Mucosa of rectum (tissue), 2 donors: ENCODE results near the gene GRIN2A.

ENCODE experiments used
- H3K27ac ChIP-seq, 2 donors: one replicate each; pipeline ENCODE4 v1.7.0; 2013; ENCODE audit warnings: inconsistent platforms in 2 of 2, low read depth in 2 of 2, low read length in 2 of 2
- H3K27me3 ChIP-seq, 2 donors: one replicate each; pipeline ENCODE4 v1.7.0; 2013; ENCODE audit warnings: low read length in 2 of 2; ENCODE audit not compliant: control insufficient read depth in 2 of 2, insufficient read depth in 2 of 2
- H3K36me3 ChIP-seq, 2 donors: one replicate each; pipeline ENCODE4 v1.7.0; 2013; ENCODE audit warnings: low read length in 2 of 2; ENCODE audit not compliant: control insufficient read depth in 2 of 2, insufficient read depth in 2 of 2
- H3K4me1 ChIP-seq, 2 donors: one replicate each; pipeline ENCODE4 v1.7.0; 2013; ENCODE audit warnings: low read length in 2 of 2, mild to moderate bottlenecking in 1 of 2; ENCODE audit not compliant: control insufficient read depth in 2 of 2, insufficient read depth in 2 of 2
- H3K4me3 ChIP-seq, 2 donors: one replicate each; pipeline ENCODE4 v1.7.0; 2013; ENCODE audit warnings: low read length in 2 of 2
- H3K9ac ChIP-seq, 2 donors: one replicate each; pipeline ENCODE4 v1.7.0; 2013; ENCODE audit warnings: low read length in 2 of 2, low read depth in 1 of 2, mild to moderate bottlenecking in 1 of 2
- H3K9me3 ChIP-seq, 2 donors: one replicate each; pipeline ENCODE4 v1.7.0; 2013; ENCODE audit warnings: low read length in 2 of 2; ENCODE audit not compliant: control insufficient read depth in 2 of 2
- donor health status: healthy.
- donor health status: Normal muscosa, but diverticular disease.

GRIN2A gene

DNA sequence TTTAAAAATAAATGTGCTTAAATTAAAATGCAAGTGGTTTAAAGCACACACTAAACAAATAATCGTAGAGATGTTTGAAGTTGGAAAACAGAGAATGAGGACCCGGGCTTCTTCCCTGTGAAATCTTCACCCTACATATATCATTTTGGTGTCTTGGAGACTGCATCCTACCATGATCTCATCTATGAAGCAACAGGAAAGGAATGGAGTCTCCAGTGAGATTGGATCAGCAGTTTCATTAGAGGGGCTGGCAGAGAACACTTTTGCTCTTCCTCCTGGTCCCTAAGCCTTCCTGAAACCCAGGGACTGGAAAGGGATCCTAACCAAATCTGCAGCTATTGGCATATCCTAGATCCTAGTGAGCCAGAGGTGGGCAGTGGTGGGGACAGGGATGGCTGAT, 85.0 kb downstream of the GRIN2A start:
- Histone ChIP-seq H3K27me3 (no peaks in the 10 kb centered on the region), H3K4me3 (no peak overlapping the region), H3K9ac (no peak overlapping the region), H3K9me3 (no peaks in the 10 kb centered on the region), H3K27ac (no peak overlapping the region), H3K36me3 (no peaks in the 10 kb centered on the region), H3K4me1 (no peaks in the 10 kb centered on the region)

DNA sequence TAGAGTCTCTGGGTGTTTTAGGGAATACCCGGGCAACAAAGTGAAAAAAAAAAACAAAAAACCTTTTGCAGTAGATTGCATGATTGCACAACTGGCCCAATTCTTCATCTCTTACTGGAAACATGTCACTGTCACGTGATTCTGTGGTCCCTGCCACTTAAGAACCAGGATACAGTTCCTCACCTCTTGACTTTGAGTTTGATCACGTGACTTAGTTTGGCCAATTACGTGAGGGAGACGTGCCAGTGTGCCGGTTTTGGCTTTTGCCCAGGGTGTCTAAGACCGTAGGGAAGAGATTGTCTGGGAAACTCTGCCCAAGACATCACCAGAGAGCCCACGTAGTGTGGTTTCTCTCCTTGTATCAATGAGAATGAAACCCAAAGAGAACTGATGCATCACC, 88.7 kb downstream of the GRIN2A start:
- Histone ChIP-seq H3K27me3 (no peaks in the 10 kb centered on the region), H3K9me3 (no peaks in the 10 kb centered on the region), H3K27ac (no peak overlapping the region), H3K4me3 (no peak overlapping the region), H3K9ac (no peak overlapping the region), H3K4me1 (no peaks in the 10 kb centered on the region), H3K36me3 (no peaks in the 10 kb centered on the region)

DNA sequence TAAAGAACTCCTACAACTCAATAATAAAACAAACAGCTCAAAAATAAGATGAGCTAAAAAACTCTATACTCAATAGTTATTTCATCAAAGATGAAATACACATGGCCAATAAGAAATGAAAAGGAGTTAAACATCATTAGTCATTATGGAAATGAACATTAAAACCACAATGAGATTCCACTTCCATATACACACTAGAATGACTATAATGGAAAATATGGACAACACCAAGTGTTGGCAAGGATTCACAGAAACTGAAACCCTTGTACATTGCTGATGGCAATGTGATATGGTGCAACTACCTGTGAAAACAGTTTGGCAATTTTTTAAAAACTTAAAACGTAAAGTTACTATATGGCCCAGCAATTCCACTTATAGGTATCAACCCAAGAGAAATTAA, 91.4 kb downstream of the GRIN2A start:
- Histone ChIP-seq H3K9me3 (no peaks in the 10 kb centered on the region), H3K4me3 (no peak overlapping the region), H3K27ac (no peak overlapping the region), H3K36me3 (no peaks in the 10 kb centered on the region), H3K27me3 (no peaks in the 10 kb centered on the region), H3K4me1 (no peaks in the 10 kb centered on the region), H3K9ac (no peak overlapping the region)

DNA sequence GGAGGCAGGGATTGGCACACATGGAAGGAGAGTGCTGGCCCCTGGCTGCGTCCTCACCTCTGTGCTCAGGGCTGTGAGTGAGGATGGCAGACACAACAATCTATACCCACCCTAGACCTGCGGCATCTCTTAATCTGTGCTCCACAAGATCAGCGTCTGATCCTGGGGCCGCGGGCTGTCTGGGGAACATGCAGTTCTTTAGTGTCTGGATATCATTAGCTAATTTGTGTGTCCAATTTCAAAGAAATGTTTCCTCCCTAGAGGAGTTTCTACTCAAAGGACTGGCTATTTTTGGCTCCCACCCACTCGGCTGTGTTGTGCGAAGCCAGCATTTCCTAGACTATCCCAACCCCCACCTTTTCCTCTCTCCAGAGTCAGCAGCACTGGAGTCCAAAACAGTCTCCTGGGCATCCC, 93.8 kb downstream of the GRIN2A start:
- Histone ChIP-seq H3K4me1 (no peaks in the 10 kb centered on the region), H3K27me3 (no peaks in the 10 kb centered on the region), H3K4me3 (no peak overlapping the region), H3K36me3 (no peaks in the 10 kb centered on the region), H3K27ac (no peak overlapping the region), H3K9ac (no peak overlapping the region), H3K9me3 (no peaks in the 10 kb centered on the region)

DNA sequence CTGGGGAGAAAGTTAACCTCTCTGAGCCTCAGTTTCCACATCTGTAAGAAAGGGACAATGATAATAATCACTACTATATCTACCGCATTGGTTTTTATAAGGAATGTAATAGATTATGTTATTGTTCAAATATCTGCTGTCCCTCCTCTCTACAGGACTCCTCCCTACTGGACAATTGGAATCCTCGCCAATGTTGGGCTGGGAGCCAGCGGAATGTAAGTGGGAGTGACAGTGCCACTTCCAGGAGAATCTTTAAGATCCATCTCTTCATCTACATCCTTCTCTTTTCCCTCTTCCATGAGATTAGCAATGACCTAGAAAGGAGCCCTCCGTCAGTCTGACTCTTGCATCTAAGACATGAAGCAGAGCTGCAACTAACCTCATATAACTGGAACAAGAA, 95.1 kb downstream of the GRIN2A start:
- no peak overlapping the region for H3K4me3 ChIP-seq
- no peaks in the 10 kb centered on the region for H3K27me3 ChIP-seq
- H3K27ac ChIP-seq, result no peak overlapping the region
- no peaks in the 10 kb centered on the region for H3K9me3 ChIP-seq
- H3K36me3 ChIP-seq, result no peaks in the 10 kb centered on the region
- H3K9ac ChIP-seq, result no peak overlapping the region
- no peaks in the 10 kb centered on the region for H3K4me1 ChIP-seq

DNA sequence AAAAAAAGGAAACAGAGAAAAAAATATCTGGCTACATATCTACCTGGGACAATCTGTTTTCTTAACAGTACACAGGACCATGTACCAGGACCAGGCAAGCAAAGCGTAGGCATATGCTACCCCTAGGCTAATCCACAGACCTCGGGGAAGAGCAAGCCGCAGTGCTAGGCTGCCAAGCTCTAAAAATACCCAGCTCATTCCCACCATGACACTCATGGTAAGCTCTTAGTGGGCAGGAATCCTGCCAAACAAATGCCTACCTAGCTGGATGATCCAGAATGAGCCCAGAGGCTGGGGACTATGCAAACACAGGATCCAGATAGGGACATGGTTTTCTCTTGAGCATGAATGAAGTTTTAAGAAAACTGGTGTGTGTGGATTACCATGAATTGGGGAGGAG, 95.6 kb downstream of the GRIN2A start:
- H3K27me3 ChIP-seq, result no peaks in the 10 kb centered on the region
- H3K27ac ChIP-seq, result no peak overlapping the region
- no peaks in the 10 kb centered on the region for H3K9me3 ChIP-seq
- no peaks in the 10 kb centered on the region for H3K4me1 ChIP-seq
- H3K9ac ChIP-seq, result no peak overlapping the region
- H3K4me3 ChIP-seq, result no peak overlapping the region
- H3K36me3 ChIP-seq, result no peaks in the 10 kb centered on the region

DNA sequence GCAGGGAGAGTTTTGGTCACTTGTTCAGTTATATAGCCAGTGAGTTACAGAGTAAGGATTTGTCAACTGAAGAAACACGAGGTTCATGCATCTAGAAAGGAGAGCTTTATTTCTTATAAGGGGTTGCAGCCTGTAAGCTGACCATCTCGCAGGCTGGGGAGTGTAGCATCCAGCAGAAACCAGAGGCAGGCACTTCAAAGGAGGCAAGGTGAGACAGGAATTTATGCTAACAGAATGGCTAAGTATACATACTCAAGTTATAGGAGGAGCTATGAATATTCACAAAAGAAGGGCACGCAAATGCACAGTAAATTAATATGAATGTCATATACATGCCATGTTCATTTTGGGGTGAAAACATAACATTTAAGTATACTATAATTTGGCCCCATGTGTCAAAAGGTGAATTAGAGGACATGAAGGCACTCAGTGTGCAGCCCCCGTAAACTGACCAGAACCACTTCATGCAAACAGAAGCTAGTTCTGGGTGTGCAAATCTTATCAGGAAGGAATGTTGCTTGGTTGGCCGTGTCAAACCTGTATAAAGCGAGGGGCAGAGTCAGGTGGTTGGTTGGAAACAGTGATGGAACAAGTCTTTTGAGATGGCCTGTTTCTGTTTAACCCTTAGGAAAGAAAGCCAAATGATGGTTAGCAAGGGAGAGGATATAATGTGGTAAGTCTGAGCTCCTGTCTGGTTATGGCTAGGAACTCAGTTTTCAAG, 97.0 kb downstream of the GRIN2A start:
- no peak overlapping the region for H3K4me3 ChIP-seq
- H3K27ac ChIP-seq, result no peak overlapping the region
- no peaks in the 10 kb centered on the region for H3K4me1 ChIP-seq

DNA sequence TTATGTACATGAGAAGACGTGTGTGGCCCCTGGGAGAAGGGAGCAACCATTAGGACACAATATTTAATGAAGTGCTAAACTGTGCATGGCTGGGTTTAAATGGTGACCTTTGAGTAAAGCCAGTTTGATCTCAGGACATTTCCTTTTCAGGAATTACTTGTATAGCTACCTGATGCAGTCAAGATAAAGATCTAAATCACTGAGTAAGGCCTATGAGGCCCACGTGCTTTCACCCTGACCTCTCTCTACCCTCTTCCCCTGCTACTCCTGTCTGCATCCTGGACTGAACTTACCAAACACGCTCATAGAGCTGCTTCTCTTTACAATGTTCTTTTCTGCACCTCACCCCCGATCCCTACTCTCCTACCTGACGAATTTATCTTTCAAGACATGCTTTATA, 98.9 kb downstream of the GRIN2A start:
- Histone ChIP-seq H3K4me1 (no peaks in the 10 kb centered on the region), H3K9me3 (no peaks in the 10 kb centered on the region), H3K9ac (no peak overlapping the region), H3K27me3 (no peaks in the 10 kb centered on the region), H3K27ac (no peak overlapping the region), H3K36me3 (no peaks in the 10 kb centered on the region), H3K4me3 (no peak overlapping the region)

More for the DNA sequence above, 97.0 kb downstream of the GRIN2A start:
- Histone ChIP-seq H3K27me3 (no peaks in the 10 kb centered on the region), H3K9me3 (no peaks in the 10 kb centered on the region), H3K36me3 (no peaks in the 10 kb centered on the region), H3K9ac (no peak overlapping the region)

DNA sequence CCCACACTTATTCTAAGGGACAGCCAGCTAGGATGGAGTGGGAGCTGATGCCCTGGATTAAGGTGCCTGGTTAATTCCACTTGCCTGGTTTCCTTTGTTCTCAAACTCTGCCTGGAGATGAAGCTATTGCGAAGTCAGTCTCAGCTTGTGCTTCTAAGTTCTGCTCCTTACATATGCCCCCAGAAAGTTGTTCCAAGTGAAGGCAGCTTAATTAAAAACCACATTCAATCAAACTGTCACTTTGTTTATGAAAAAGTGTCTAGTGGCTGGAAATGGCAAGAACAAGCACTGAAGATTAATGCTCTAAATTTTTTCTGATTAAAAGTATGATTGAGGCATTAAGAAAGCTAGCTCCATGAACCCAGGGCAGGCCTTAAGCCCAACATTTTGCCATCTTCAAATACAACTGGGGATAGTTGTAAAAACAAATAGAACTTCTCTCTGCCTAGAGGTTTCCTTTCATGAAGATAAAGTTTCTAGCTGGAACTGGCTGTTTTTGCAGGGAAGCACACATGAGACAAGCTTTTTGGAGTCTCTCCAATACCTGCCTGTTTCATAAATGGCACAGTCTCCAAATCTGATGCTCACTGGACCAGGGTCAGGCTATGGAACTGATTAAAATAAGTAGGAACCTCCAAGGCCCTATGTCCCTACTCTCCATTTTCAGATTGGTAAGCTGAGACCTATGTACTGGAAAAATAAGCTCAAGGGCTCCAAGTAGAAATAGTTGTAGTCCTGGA, 100.9 kb downstream of the GRIN2A start:
- Histone ChIP-seq H3K4me1 (no peaks in the 10 kb centered on the region), H3K27ac (no peak overlapping the region), H3K9ac (no peak overlapping the region), H3K36me3 (no peaks in the 10 kb centered on the region), H3K27me3 (no peaks in the 10 kb centered on the region), H3K9me3 (no peaks in the 10 kb centered on the region), H3K4me3 (no peak overlapping the region)

DNA sequence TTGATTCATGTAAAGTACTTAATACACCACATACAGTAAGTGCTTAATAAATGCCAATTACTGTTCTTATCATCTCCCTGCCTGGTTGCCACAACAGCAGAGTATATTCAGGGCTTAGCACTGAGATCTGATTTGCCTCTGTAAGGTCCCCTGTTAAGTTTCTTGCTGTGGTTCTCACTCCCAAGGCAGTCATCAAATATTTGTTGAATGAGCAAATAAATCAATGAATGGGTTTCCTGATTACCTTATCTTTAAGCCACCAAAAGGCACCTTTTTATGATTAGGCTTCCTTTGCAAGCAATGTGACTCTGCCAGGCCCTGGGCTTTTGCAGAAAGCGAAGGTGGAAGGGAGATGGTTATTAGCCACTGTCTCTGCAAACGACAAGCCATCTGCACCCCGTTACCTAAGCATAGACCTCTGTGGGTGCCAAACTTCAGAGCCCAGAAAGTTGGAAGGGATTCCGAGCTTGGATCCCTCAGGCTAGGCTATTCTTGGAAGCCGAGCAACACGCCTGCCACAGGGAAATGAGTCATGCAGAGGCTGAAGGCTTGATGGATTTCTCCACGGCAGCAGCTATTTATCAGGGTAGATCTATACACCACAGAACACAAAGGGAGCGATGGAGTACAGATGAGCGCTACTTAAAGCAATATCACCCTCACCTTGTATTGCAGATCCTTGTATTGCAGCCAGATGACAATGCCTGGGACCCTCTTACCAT, 102.0 kb downstream of the GRIN2A start:
- Histone ChIP-seq H3K27me3 (no peaks in the 10 kb centered on the region), H3K4me3 (no peak overlapping the region), H3K36me3 (no peaks in the 10 kb centered on the region), H3K27ac (no peak overlapping the region), H3K4me1 (no peaks in the 10 kb centered on the region), H3K9ac (no peak overlapping the region), H3K9me3 (no peaks in the 10 kb centered on the region)
